Activated naive CD8-positive, alpha-beta T cell treated with anti-CD3 and anti-CD28 coated beads for 36 hours (primary cell): ENCODE measurements around the gene CCDC159. TPM values are rescaled to one million over a fixed set of nuclear protein-coding genes. Genes with fewer than 3 reads are reported as not detected.

Experiments
- DNase-seq: peaks from one replicate; pipeline ENCODE4 v3.0.0; 2021
- H3K27ac Mint-ChIP-seq: one replicate; pipeline ENCODE4 v1.8.0; 2022; ENCODE audit warnings: mild to moderate bottlenecking, moderate library complexity, mixed read lengths
- H3K27me3 Mint-ChIP-seq: one replicate; pipeline ENCODE4 v1.8.0; 2022; ENCODE audit warnings: mild to moderate bottlenecking, mixed read lengths
- H3K36me3 Mint-ChIP-seq: one replicate; pipeline ENCODE4 v1.8.0; 2021; ENCODE audit warnings: mild to moderate bottlenecking, mixed read lengths
- H3K4me1 Mint-ChIP-seq: one replicate; pipeline ENCODE4 v1.8.0; 2021; ENCODE audit warnings: mixed read lengths
- H3K4me3 Mint-ChIP-seq: one replicate; pipeline ENCODE4 v1.8.0; 2022; ENCODE audit warnings: mild to moderate bottlenecking, moderate library complexity, mixed read lengths
- H3K9me3 Mint-ChIP-seq: one replicate; pipeline ENCODE4 v1.8.0; 2022; ENCODE audit warnings: mixed read lengths
- total RNA-seq, 2 experiments: library from RNA; stranded (reverse); gene quantifications; one replicate each; pipeline ENCODE4 v1.2.3, GENCODE V29; 2021

CCDC159 gene
- total RNA-seq, 2 experiments from 2014 or later, result 6.9 to 8.3 TPM

DNA sequence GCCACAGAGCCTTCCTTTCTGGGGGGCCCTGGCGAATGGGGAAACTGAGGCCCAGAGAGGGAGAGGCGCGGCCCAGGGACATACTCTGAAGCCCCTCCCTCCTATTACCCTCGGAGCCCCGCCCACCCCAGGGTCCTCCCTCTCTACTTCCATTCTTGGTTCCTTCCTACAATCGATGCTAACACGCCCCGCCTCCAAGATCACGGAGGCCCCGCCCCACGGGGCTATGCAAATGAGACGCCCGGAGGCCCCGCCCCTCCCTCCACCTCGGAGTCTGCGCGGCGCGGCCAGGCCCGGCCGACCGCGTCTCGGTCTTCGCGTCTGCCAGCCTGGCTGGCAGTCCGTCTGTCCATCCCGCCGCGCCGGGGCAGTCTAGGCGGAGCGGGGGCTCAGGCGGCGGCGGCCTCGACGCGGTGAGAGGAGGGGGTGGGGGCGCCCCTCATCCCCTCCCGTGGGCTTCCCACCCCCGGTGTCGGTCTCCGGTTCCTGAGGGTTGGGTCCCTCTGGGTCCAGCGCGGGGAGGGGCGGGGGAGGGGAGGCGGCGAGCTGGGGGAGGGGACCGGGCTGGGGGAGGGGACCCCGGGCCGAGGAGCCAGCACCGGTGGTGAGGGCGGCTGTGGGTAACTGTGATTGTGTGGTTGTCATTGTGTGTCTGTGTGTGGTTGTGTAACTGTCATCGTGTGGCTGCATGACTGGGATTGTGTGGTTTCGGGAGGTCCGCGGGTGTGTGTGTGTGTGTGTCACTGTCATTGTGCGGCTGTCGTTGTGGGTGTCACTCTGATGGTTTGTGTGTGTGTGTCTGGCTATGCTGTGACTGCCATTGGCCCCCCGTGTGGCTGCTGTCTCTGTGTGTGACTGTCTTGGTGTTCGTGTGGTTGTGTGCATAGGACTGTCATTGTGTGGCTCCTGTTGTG is 9.1 kb downstream of the CCDC159 start, which contains the start of gene PLPPR2:
Gene PLPPR2 (plus strand): TSS at position 273 of the 914 bp plus-strand sequence. CDS start 2,242 bp downstream, outside the sequence.
- no peak within 1 kb of the TSS for H3K27ac Mint-ChIP-seq
- peaks cover 9% of the 10 kb centered on the region for H3K4me1 Mint-ChIP-seq

DNA sequence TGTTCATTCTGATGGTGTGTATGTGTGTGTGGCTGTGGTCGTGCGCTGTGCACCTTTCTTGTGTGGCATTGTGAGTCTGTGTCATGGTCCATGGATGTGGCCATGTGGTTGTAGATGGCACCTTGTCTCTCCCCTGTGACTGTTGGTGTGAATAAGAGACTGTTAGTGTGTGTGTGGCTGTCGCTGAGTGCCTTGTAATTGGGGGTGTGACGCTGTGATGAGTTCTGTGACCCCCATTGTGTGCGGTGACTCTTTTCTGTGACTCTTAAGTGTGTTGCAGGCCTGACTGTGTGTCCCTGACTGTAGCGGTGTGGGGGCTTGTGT is 9.7 kb downstream of the CCDC159 start:
- peaks cover 9% of the 10 kb centered on the region for H3K4me1 Mint-ChIP-seq
- no peak overlapping the region for H3K27ac Mint-ChIP-seq
- no peak for DNase-seq
- H3K36me3 Mint-ChIP-seq, result no peaks in the 10 kb centered on the region
- H3K9me3 Mint-ChIP-seq, result no peaks in the 10 kb centered on the region
- peak overlapping the region; percentile 42 for H3K4me3 Mint-ChIP-seq
- peaks cover 15% of the 10 kb centered on the region for H3K27me3 Mint-ChIP-seq

More for the DNA sequence above, 9.1 kb downstream of the CCDC159 start, which contains the start of gene PLPPR2:
- no peaks in the 10 kb centered on the region for H3K36me3 Mint-ChIP-seq
- H3K9me3 Mint-ChIP-seq, result no peaks in the 10 kb centered on the region
- peaks cover 15% of the 10 kb centered on the region for H3K27me3 Mint-ChIP-seq
- peak within 1 kb of the TSS; percentile 42 for H3K4me3 Mint-ChIP-seq
- peak; percentile 82 for DNase-seq

GRCh38 chr19:11356676-11357550 is 10.6 kb downstream of the CCDC159 start:
- H3K9me3 Mint-ChIP-seq, result no peaks in the 10 kb centered on the region
- H3K27ac Mint-ChIP-seq, result no peak overlapping the region
- no peaks in the 10 kb centered on the region for H3K36me3 Mint-ChIP-seq
- H3K4me3 Mint-ChIP-seq, result no peak overlapping the region
- peaks cover 15% of the 10 kb centered on the region for H3K27me3 Mint-ChIP-seq
- no peak for DNase-seq
- H3K4me1 Mint-ChIP-seq, result peaks cover 9% of the 10 kb centered on the region

DNA sequence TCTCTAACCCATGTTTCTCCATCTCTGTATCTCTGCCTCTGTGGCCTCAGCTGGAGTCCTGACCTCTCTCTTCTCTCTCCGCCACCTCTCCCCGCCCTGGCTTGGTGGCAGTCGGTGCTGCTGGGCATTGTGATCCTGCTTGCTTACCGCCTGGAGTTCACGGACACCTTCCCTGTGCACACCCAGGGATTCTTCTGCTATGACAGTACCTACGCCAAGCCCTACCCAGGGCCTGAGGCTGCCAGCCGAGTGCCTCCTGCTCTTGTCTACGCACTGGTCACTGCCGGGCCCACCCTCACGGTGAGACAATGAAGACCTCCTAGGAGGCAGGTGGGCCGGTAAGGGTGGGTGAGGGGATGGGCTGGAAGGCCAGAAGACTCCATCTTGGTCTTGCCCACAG is 13.1 kb downstream of the CCDC159 start:
- no peak overlapping the region for H3K4me3 Mint-ChIP-seq
- H3K4me1 Mint-ChIP-seq, result peaks cover 9% of the 10 kb centered on the region
- no peaks in the 10 kb centered on the region for H3K9me3 Mint-ChIP-seq
- no peak for DNase-seq
- peaks cover 15% of the 10 kb centered on the region for H3K27me3 Mint-ChIP-seq
- no peak overlapping the region for H3K27ac Mint-ChIP-seq
- H3K36me3 Mint-ChIP-seq, result no peaks in the 10 kb centered on the region

DNA sequence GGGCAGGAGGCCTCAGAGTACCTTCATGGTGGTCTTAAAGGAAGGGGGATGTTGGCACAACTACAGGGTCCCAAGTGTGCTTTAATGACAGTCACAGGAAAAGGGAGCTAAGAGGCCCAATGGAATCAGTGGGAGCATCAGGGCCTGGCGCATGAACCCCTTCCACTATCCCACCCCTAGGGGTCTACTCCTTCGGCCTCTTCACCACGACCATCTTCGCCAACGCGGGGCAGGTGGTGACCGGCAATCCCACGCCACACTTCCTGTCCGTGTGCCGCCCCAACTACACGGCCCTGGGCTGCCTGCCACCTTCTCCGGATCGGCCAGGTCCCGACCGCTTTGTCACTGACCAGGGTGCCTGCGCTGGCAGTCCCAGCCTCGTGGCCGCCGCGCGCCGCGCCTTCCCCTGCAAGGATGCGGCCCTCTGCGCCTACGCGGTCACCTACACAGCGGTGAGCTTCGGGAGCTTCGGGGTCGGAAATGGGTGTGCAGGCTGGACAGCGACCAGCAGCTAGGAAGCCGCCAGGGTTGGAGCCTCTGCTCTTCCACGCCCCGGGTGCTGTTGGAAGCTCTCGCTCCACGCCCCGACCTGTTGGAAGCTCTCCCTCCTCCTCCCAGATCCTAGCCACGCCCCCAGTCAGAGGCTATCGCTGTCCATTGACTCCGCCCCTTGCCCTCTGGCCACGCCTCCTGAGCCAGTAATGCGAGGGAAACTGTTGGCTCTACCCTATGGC is 14.9 kb downstream of the CCDC159 start:
- DNase-seq, result no peak
- no peak overlapping the region for H3K4me3 Mint-ChIP-seq
- H3K4me1 Mint-ChIP-seq, result no peaks in the 10 kb centered on the region
- peaks cover 8% of the 10 kb centered on the region for H3K27me3 Mint-ChIP-seq
- H3K9me3 Mint-ChIP-seq, result no peaks in the 10 kb centered on the region
- no peak overlapping the region for H3K27ac Mint-ChIP-seq
- H3K36me3 Mint-ChIP-seq, result no peaks in the 10 kb centered on the region

DNA sequence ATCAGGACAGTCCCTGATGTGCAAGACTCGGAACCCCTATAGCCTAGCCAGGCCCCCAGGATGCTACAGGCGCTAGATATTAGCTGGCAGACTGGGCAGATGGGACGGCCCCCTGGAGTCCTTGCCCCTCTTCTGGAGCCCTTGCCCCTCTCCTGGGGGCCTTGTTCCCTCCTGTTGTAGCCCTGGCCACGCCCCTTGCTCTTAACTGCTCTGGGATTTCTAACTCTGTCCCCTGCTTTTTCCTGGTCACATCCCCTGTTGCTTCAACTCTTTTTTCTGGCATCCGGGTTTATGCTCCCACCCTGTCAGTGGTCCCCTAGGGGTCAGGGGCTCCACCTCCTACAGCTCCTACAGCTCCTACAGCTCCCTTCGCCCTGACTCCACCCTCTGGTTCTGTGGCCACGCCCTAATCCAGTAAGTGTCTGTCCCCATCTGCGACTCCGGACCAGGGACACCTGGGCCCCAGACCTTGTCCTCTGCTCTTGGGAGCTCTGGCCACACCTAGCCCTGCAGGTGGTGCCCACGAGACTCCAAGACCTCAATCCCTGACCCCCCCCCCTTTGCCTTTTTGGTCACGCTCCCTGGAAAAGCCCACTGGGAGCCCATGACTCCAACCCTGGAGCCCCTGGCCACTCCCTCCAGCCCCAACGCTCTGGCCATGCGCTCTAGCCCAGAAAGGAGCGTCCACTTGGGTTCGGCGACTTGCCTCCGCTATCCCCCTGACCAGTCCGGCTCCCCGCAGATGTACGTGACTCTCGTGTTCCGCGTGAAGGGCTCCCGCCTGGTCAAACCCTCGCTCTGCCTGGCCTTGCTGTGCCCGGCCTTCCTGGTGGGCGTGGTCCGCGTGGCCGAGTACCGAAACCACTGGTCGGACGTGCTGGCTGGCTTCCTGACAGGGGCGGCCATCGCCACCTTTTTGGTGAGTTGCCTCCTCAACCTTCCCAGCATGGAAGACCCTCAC is 15.7 kb downstream of the CCDC159 start:
- H3K27ac Mint-ChIP-seq, result no peak overlapping the region
- H3K36me3 Mint-ChIP-seq, result no peaks in the 10 kb centered on the region
- H3K27me3 Mint-ChIP-seq, result no peaks in the 10 kb centered on the region

DNA sequence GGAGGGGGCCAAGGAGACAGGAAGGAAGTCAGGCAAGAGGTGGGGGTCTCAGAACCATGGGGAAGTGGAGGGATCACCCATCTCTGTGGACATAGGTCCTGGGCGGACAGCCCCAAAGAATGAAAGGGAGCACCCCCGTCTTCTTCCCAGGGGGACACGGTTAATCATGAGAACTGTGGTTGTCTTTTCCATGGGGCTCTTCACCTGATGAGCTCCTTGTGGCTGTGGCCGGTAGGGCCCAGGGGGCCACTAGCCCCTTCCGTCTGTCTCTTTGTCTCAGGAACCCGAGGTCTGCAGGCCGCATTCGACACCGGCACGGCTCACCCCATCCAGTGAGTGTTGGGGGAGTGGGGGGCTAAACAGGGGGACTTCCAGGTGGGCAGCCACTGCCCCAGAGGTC is 17.6 kb downstream of the CCDC159 start:
- Mint-ChIP-seq H3K9me3 (no peaks in the 10 kb centered on the region), H3K4me3 (no peak overlapping the region), H3K4me1 (no peaks in the 10 kb centered on the region), H3K27ac (no peak overlapping the region), H3K27me3 (no peaks in the 10 kb centered on the region), H3K36me3 (no peaks in the 10 kb centered on the region)
- DNase-seq, result no peak

More for the DNA sequence above, 15.7 kb downstream of the CCDC159 start:
- Mint-ChIP-seq H3K9me3 (no peaks in the 10 kb centered on the region), H3K4me1 (no peaks in the 10 kb centered on the region), H3K4me3 (no peak overlapping the region)
- DNase-seq, result no peak

DNA sequence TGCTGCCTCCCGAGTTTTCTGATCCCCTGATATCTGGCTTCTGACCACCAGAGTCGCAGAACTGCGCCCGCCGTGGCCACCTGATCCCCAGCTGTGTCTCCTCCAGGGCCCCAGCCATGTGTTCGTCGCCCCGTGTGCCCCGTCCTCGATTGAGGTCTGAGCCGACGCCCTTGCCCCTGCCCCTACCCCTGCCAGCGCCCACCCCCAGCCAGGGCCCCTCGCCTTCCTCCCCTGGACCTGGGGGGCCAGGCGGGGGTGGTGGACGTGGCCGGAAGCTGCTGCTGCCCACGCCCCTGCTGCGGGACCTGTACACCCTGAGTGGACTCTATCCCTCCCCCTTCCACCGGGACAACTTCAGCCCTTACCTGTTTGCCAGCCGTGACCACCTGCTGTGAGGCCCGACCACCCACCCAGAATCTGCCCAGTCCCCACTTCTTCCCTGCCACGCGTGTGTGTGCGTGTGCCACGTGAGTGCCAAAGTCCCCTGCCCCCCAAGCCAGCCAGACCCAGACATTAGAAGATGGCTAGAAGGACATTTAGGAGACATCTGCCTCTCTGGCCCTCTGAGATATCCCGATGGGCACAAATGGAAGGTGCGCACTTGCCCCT is 18.1 kb downstream of the CCDC159 start:
- H3K36me3 Mint-ChIP-seq, result peaks cover 3% of the 10 kb centered on the region
- DNase-seq, result no peak
- H3K4me1 Mint-ChIP-seq, result no peaks in the 10 kb centered on the region
- H3K27ac Mint-ChIP-seq, result no peak overlapping the region
- no peaks in the 10 kb centered on the region for H3K27me3 Mint-ChIP-seq
- no peaks in the 10 kb centered on the region for H3K9me3 Mint-ChIP-seq
- H3K4me3 Mint-ChIP-seq, result no peak overlapping the region

DNA sequence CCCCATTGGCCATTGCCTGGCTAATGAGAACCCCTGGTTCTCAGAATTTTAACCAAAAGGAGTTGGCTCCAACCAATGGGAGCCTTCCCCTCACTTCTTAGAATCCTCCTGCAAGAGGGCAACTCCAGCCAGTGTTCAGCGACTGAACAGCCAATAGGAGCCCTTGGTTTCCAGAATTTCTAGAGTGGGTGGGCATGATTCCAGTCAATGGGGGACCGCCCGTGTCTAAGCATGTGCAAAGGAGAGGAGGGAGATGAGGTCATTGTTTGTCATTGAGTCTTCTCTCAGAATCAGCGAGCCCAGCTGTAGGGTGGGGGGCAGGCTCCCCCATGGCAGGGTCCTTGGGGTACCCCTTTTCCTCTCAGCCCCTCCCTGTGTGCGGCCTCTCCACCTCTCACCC is 18.6 kb downstream of the CCDC159 start:
- Mint-ChIP-seq H3K4me1 (no peaks in the 10 kb centered on the region), H3K9me3 (no peaks in the 10 kb centered on the region), H3K4me3 (no peak overlapping the region), H3K36me3 (peaks cover 6% of the 10 kb centered on the region), H3K27ac (no peak overlapping the region), H3K27me3 (no peaks in the 10 kb centered on the region)
- DNase-seq, result no peak

DNA sequence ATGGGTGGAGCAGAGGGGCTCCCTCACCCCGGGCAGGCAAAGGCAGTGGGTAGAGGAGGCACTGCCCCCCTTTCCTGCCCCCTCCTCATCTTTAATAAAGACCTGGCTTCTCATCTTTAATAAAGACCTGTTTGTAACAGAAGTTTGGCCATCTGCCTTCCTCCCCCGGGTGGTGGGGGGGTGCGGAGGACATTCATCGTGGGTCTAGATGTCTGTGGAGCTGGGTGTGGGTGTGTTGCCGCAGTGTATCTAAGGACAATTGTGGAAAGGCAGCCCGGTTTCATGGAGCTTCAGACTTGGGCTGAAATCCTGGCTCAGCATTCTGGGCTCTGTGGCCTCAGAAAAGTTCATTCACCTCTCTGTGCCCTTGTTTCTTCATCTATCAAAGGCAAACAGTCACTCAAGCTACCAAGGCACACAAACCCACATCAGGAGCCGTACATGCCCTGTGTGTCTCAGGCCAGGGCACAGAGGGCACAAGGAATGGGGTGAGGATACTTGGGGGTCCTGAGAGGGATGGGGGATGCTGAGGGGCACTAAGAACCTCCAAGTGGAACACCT is 19.3 kb downstream of the CCDC159 start:
- no peak for DNase-seq
- no peaks in the 10 kb centered on the region for H3K27me3 Mint-ChIP-seq
- no peaks in the 10 kb centered on the region for H3K9me3 Mint-ChIP-seq
- no peak overlapping the region for H3K4me3 Mint-ChIP-seq
- H3K27ac Mint-ChIP-seq, result no peak overlapping the region
- H3K36me3 Mint-ChIP-seq, result peaks cover 7% of the 10 kb centered on the region
- H3K4me1 Mint-ChIP-seq, result no peaks in the 10 kb centered on the region

- Mint-ChIP-seq H3K27me3 (no peaks in the 10 kb centered on the region), H3K27ac (no peak overlapping the region), H3K4me1 (no peaks in the 10 kb centered on the region), H3K9me3 (no peaks in the 10 kb centered on the region), H3K36me3 (peaks cover 11% of the 10 kb centered on the region), H3K4me3 (no peak overlapping the region)
- no peak for DNase-seq
These were observed 21.2 kb downstream of the CCDC159 start for GRCh38 chr19:11367528-11367927.

DNA sequence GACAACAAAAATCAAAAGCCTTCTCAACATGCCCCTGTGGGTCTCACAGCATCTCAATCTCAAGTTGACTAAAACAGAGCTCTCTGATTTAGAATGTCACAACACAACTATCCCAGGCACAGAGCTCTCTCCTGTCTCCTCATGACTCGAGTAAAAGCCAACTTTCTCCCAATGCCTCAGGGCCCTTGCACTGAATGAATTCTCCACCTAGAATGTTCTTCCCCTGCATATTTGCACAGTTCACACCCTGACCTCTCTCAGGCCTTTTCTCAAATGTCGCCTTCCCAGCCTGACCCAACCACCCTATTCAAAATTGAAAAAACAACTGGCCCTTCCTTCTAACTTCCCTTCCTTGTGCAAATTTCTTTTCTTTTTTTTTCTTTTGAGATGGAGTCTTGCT is 24.4 kb downstream of the CCDC159 start:
- DNase-seq, result no peak
- Mint-ChIP-seq H3K4me1 (no peaks in the 10 kb centered on the region), H3K9me3 (no peaks in the 10 kb centered on the region), H3K36me3 (peaks cover 14% of the 10 kb centered on the region), H3K27me3 (no peaks in the 10 kb centered on the region), H3K27ac (no peak overlapping the region), H3K4me3 (no peak overlapping the region)

DNA sequence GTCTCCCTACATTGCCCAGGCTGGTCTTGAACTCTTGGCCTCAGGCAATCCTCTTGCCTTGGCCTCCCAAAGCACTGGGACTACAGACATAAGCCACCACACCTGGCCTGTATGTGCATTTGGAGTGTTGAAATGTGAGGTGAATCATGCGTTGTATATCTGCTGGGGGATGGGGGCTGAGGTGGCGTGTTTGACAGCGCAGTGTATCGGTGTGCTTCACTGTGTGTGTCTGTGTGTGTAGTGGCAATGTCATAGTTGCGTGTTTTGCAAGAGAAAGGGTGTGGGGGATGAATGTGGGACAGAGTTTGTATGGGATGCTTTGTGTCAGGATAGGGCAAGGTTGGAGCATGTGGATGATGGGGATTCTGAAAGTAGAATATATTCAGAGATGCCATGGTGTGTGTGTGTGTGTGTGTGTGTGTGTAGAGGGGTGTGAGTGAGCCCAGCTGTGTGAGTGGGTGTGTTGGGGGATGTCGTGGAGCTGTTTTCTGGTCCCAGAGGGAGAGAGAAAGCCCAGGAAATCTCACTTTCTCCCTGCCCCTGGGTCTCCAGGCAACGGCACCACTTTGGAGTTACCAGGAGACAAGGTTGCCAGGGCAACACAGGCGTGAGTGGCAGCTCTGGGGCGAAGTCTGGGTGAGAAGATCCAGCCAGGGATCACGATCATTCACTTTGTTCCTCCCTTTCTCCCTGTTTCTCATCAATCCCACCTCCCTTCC is 27.0 kb downstream of the CCDC159 start:
- Mint-ChIP-seq H3K4me3 (peak overlapping the region; percentile 8), H3K9me3 (no peaks in the 10 kb centered on the region), H3K27ac (no peak overlapping the region)

More for the DNA sequence above, 27.0 kb downstream of the CCDC159 start:
- H3K4me1 Mint-ChIP-seq, result peaks cover 10% of the 10 kb centered on the region
- H3K36me3 Mint-ChIP-seq, result peaks cover 27% of the 10 kb centered on the region
- no peak for DNase-seq
- H3K27me3 Mint-ChIP-seq, result no peaks in the 10 kb centered on the region
